NCI-H2196 treated with DMSO at 0.1 percent for 48 hours (cell line): ENCODE data around the gene AQP6.
"Not testable (repeated sequence)": the region's sequence is repeated elsewhere in the genome, so short reads cannot be mapped to it uniquely, and the experiment has no call there.

Experiments used
- DNase-seq: peaks from one replicate; lab custom pipeline; 2025; ENCODE audit not compliant: unreplicated experiment; lab: John Stamatoyannopoulos, UW

Gene AQP6

GRCh38 chr12:49969027-49969426 lies 3.7 kb upstream of the AQP6 start:
- no peak for DNase-seq

- DNase-seq: no peak
Observed at GRCh38 chr12:49969651-49970429, 2.9 kb upstream of the AQP6 start.

GRCh38 chr12:49970658-49971057 lies 2.1 kb upstream of the AQP6 start:
- DNase-seq: no peak

- no peak for DNase-seq
Observed at GRCh38 chr12:49971141-49971540, 1.6 kb upstream of the AQP6 start.

- no peak for DNase-seq
Observed at GRCh38 chr12:49972129-49972528, 618 bp upstream of the AQP6 start.

GRCh38 chr12:49973361-49973830 lies 649 bp downstream of the AQP6 start:
- DNase-seq: no peak

- peak; percentile 49 for DNase-seq
Observed at GRCh38 chr12:49974231-49974675, 1.5 kb downstream of the AQP6 start.

GRCh38 chr12:49974677-49975317 lies 2.0 kb downstream of the AQP6 start:
- DNase-seq: no peak

GRCh38 chr12:49975318-49975761 lies 2.6 kb downstream of the AQP6 start:
- DNase-seq: no peak

- DNase-seq: no peak
Observed at GRCh38 chr12:49976557-49976956, 3.8 kb downstream of the AQP6 start.

- no peak for DNase-seq
Observed at GRCh38 chr12:49978125-49978524, 5.4 kb downstream of the AQP6 start.

- no peak for DNase-seq
Observed at GRCh38 chr12:49979016-49979586, 6.4 kb downstream of the AQP6 start.

GRCh38 chr12:49979791-49980190 lies 7.0 kb downstream of the AQP6 start:
- no peak for DNase-seq

- DNase-seq: no peak
Observed at GRCh38 chr12:49980501-49981349, 8.0 kb downstream of the AQP6 start.

GRCh38 chr12:49982246-49983087 lies 9.7 kb downstream of the AQP6 start:
- DNase-seq: no peak

GRCh38 chr12:49983892-49984291 lies 11.1 kb downstream of the AQP6 start:
- peak; percentile 41 for DNase-seq

GRCh38 chr12:49984476-49985359 lies 12.0 kb downstream of the AQP6 start:
- DNase-seq: no peak

GRCh38 chr12:49985981-49986380 lies 13.2 kb downstream of the AQP6 start:
- no peak for DNase-seq

- not testable (repeated sequence) for DNase-seq
Observed at GRCh38 chr12:49986476-49986875, 13.7 kb downstream of the AQP6 start.
